ENCODE measurements around the gene CPAMD8. TPM values are rescaled to one million over a fixed set of nuclear protein-coding genes. Genes with fewer than 3 reads are reported as not detected.

CPAMD8 gene
- total and polyA plus RNA-seq, 10 of the 15 experiments (the other 5 are each of a cell fraction or from before 2014, with no cell fraction given), result 0.12 to 0.97 (median 0.25) TPM; not detected in 3

DNA sequence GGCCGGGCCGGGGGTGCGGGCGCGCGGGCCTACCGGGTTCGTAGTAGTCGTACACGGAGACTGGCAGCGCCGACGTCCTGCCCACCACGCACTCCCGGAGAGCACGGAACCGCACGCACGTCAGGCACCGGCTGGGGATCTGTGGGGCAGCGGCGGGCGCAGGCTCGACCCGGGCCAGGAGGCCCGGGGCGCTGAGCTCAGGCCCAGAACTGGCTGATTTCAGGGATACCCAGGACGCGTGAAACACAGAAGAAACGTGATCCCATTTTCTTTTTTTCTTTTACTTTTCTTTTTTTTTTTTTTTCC is 128.8 kb downstream of the CPAMD8 start (continued):
- TF ChIP-seq, protein P1, sequence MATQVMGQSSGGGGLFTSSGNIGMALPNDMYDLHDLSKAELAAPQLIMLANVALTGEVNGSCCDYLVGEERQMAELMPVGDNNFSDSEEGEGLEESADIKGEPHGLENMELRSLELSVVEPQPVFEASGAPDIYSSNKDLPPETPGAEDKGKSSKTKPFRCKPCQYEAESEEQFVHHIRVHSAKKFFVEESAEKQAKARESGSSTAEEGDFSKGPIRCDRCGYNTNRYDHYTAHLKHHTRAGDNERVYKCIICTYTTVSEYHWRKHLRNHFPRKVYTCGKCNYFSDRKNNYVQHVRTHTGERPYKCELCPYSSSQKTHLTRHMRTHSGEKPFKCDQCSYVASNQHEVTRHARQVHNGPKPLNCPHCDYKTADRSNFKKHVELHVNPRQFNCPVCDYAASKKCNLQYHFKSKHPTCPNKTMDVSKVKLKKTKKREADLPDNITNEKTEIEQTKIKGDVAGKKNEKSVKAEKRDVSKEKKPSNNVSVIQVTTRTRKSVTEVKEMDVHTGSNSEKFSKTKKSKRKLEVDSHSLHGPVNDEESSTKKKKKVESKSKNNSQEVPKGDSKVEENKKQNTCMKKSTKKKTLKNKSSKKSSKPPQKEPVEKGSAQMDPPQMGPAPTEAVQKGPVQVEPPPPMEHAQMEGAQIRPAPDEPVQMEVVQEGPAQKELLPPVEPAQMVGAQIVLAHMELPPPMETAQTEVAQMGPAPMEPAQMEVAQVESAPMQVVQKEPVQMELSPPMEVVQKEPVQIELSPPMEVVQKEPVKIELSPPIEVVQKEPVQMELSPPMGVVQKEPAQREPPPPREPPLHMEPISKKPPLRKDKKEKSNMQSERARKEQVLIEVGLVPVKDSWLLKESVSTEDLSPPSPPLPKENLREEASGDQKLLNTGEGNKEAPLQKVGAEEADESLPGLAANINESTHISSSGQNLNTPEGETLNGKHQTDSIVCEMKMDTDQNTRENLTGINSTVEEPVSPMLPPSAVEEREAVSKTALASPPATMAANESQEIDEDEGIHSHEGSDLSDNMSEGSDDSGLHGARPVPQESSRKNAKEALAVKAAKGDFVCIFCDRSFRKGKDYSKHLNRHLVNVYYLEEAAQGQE (IDR thresholded peaks at IDR 0.05; ENCODE audit: low read depth, low read length), result no peak
- no peak for TF ChIP-seq CBFB (IDR thresholded peaks at IDR 0.05; ENCODE audit: low read depth)
- no peak for TF ChIP-seq TCF3 (IDR thresholded peaks at IDR 0.05; ENCODE audit: borderline replicate concordance, insufficient read depth, low read depth, low read length)

DNA sequence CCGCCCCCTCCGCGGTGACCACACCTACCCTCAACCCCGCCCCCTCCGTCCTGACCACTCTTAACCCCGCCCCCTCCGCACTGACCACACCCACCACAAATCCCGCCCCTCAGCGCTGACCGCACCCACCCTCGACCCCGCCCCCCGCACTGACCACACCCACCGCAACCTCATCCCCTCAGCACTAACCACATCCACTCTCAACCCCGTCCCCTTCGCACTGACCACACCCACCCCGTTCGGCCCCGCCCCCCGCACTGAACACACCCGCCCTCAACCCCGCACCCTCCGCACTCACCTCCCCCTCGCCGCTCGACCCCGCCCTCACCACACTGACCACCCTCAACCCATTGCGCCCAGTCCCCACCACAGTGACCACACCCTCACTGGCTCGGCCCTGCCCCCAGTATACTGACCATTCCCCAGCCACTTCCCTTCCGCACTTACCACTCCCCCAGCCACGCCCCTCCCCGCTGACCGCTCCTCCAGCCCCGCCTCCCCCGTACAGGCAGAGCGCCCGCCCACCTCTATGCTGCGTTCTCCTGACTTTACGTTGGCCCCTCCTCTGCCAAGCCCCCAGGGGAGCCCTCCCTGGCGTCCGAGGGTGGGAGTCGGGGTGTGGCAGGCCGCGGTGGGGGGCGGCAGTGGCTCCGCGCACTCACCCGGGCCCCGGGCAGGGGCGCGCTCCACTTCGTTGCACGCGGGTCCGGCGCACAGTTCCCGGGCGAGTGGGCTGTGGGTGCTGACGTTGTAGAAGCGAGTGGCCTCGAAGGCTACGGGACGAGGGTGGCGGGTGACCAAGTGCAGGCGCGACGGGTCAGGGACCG is 129.4 kb downstream of the CPAMD8 start:
- no TSS peak for BruUV-seq (replicated peaks)
- Histone ChIP-seq H3K4me1 (ENCODE audit: control insufficient read depth, insufficient read depth, low read length) (peaks cover 44% of the 10 kb centered on the region), H4K20me1 (ENCODE audit: control insufficient read depth, insufficient read depth) (no peaks in the 10 kb centered on the region), H3K27ac (ENCODE audit: control insufficient read depth, insufficient read depth) (peak overlapping the region; percentile 7; the same call in 1 of the 2 replicates), H3K4me3 (peak overlapping the region; percentile 90), H3K79me2 (ENCODE audit: control insufficient read depth, insufficient read depth, low read length) (no peaks in the 10 kb centered on the region), H3K9me3 (replicated peaks; ENCODE audit: control insufficient read depth, insufficient read depth, low read length) (no peaks in the 10 kb centered on the region; the same call in 2 of the 3 replicates), H3K36me3 (ENCODE audit: control insufficient read depth in 2 of 2, insufficient read depth in 2 of 2, low read length in 1 of 2) (no peaks in the 10 kb centered on the region), H3K9ac (ENCODE audit: control insufficient read depth, insufficient read depth, low read length) (peak overlapping the region; percentile 45; the same call in 1 of the 2 replicates), H3K4me2 (ENCODE audit: control insufficient read depth, insufficient read depth) (peak overlapping the region; percentile 85), H2AFZ (ENCODE audit: control insufficient read depth, low read depth, low read length) (peak overlapping the region; percentile 83), H3K27me3 (replicated peaks in 1 of 2; ENCODE audit: control insufficient read depth in 2 of 2, insufficient read depth in 2 of 2, low read length in 1 of 2) (no peaks in the 10 kb centered on the region)
- in situ Hi-C loops (cut with MboI), result no loop called here
- 10% methylated on average over 26 of the region's 68 CpGs for WGBS (ENCODE audit: insufficient coverage, insufficient replicate concordance, low lambda C conversion rate, missing lambda C conversion rate)
- intact Hi-C loops (cut with micrococcal nuclease; ENCODE audit: unreplicated experiment), result loop anchor here (10.0 kb wide), 1 partner anchor 408 kb away; the partner anchor contains the start of genes ABHD8, DDA1 and MRPL34
- POLR2A ChIA-PET, result interaction anchor here (0.7 kb wide), 1 partner anchor 1554 kb away, joined by 3 read pairs; no protein-coding TSS in a partner anchor
- FAIRE-seq (peak; percentile 91), ATAC-seq (peak; percentile 85), DNase-seq (ENCODE audit: low read depth, low spot score) (peak; percentile 60)
- CTCF ChIA-PET, result interaction anchor here (0.7 to 1.6 kb wide), 2 partner anchors 61 to 133 kb away, joined by 8 read pairs; no protein-coding TSS in a partner anchor
- RAD21 ChIA-PET (ENCODE audit: unreplicated experiment), result no interaction called here
- SMC1A ChIA-PET (ENCODE audit: uncharacterized antibody, unreplicated experiment), result no interaction called here
- TF ChIP-seq ZNF274 (IDR thresholded peaks at IDR 0.05; ENCODE audit: insufficient read depth, insufficient read length) (no peak), RBBP5 (conservative IDR thresholded peaks at IDR 0.05) (no peak)
- TF ChIP-seq, protein P2, sequence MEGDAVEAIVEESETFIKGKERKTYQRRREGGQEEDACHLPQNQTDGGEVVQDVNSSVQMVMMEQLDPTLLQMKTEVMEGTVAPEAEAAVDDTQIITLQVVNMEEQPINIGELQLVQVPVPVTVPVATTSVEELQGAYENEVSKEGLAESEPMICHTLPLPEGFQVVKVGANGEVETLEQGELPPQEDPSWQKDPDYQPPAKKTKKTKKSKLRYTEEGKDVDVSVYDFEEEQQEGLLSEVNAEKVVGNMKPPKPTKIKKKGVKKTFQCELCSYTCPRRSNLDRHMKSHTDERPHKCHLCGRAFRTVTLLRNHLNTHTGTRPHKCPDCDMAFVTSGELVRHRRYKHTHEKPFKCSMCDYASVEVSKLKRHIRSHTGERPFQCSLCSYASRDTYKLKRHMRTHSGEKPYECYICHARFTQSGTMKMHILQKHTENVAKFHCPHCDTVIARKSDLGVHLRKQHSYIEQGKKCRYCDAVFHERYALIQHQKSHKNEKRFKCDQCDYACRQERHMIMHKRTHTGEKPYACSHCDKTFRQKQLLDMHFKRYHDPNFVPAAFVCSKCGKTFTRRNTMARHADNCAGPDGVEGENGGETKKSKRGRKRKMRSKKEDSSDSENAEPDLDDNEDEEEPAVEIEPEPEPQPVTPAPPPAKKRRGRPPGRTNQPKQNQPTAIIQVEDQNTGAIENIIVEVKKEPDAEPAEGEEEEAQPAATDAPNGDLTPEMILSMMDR (IDR thresholded peaks at IDR 0.05 in 2 of 3, conservative IDR thresholded peaks at IDR 0.05 in 1 of 3; ENCODE audit: control insufficient read depth in 2 of 3, extremely low read depth in 1 of 3, insufficient read depth in 1 of 3, low read depth in 3 of 3, low read length in 3 of 3), result no peak
- TF ChIP-seq, protein P3, sequence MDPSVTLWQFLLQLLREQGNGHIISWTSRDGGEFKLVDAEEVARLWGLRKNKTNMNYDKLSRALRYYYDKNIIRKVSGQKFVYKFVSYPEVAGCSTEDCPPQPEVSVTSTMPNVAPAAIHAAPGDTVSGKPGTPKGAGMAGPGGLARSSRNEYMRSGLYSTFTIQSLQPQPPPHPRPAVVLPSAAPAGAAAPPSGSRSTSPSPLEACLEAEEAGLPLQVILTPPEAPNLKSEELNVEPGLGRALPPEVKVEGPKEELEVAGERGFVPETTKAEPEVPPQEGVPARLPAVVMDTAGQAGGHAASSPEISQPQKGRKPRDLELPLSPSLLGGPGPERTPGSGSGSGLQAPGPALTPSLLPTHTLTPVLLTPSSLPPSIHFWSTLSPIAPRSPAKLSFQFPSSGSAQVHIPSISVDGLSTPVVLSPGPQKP (IDR thresholded peaks at IDR 0.05; ENCODE audit: low read depth, low read length), result no peak
- TF ChIP-seq, protein P4, sequence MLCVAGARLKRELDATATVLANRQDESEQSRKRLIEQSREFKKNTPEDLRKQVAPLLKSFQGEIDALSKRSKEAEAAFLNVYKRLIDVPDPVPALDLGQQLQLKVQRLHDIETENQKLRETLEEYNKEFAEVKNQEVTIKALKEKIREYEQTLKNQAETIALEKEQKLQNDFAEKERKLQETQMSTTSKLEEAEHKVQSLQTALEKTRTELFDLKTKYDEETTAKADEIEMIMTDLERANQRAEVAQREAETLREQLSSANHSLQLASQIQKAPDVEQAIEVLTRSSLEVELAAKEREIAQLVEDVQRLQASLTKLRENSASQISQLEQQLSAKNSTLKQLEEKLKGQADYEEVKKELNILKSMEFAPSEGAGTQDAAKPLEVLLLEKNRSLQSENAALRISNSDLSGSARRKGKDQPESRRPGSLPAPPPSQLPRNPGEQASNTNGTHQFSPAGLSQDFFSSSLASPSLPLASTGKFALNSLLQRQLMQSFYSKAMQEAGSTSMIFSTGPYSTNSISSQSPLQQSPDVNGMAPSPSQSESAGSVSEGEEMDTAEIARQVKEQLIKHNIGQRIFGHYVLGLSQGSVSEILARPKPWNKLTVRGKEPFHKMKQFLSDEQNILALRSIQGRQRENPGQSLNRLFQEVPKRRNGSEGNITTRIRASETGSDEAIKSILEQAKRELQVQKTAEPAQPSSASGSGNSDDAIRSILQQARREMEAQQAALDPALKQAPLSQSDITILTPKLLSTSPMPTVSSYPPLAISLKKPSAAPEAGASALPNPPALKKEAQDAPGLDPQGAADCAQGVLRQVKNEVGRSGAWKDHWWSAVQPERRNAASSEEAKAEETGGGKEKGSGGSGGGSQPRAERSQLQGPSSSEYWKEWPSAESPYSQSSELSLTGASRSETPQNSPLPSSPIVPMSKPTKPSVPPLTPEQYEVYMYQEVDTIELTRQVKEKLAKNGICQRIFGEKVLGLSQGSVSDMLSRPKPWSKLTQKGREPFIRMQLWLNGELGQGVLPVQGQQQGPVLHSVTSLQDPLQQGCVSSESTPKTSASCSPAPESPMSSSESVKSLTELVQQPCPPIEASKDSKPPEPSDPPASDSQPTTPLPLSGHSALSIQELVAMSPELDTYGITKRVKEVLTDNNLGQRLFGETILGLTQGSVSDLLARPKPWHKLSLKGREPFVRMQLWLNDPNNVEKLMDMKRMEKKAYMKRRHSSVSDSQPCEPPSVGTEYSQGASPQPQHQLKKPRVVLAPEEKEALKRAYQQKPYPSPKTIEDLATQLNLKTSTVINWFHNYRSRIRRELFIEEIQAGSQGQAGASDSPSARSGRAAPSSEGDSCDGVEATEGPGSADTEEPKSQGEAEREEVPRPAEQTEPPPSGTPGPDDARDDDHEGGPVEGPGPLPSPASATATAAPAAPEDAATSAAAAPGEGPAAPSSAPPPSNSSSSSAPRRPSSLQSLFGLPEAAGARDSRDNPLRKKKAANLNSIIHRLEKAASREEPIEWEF (IDR thresholded peaks at IDR 0.05; ENCODE audit: insufficient replicate concordance, low read depth, low read length), result no peak

Measured in GM12878 (cell line).